HCT116 (cell line): ENCODE measurements around the gene HPCAL4. TPM values are rescaled to one million over a fixed set of nuclear protein-coding genes. Genes with fewer than 3 reads are reported as not detected.

Experiments
- ATAC-seq: fragments of 200-7000 bp; cut with Tn5 transposase; 2 replicates; pipeline ENCODE4 v1.9.1; 2020; ENCODE audit warnings: mild to moderate bottlenecking, moderate library complexity
- BruUV-seq: library from RNA; stranded (reverse); fragments of 400-500 nt; replicated peaks from 2 replicates; lab custom pipeline; 2021; lab: Mats Ljungman, UMichigan
- CTCF ChIA-PET: fragments of 300-600 bp; sonication (Branson Sonifier 250); formaldehyde crosslinking; loops from one replicate; lab custom pipeline; 2021; ENCODE audit warnings: antibody characterized with exemption; lab: Charles Lee
- POLR2A ChIA-PET: fragments of 300-600, 350-600 bp; sonication (Branson Sonifier 250); formaldehyde crosslinking; loops from one replicate; lab custom pipeline; 2021; ENCODE audit warnings: antibody characterized with exemption; lab: Charles Lee
- RAD21 ChIA-PET, 2 experiments: fragments of 300-600 bp; sonication (Branson Sonifier 250); formaldehyde crosslinking; loops; one replicate each; lab custom pipeline; 2023; ENCODE audit warnings: low total read pairs in 2 of 2; ENCODE audit not compliant: uncharacterized antibody in 2 of 2, unreplicated experiment in 2 of 2, low non-redundant PET in 1 of 2; lab: Charles Lee
- DNase-seq: peaks from one replicate; pipeline ENCODE4 v3.0.0-alpha.2; 2010; ENCODE audit warnings: low read depth, low spot score
- H2AFZ ChIP-seq: fragments of 200-600 bp; shearing (Covaris generic), sonication (generic); 2 replicates; pipeline ENCODE4 v1.6.1; 2017; ENCODE audit warnings: low read depth, mixed run types, mixed read lengths, antibody characterized with exemption, low read length; ENCODE audit not compliant: poor library complexity, severe bottlenecking
- H3K27ac ChIP-seq: 2 replicates; pipeline ENCODE4 v1.5.1; 2012; ENCODE audit warnings: low read depth, low read length
- H3K27me3 ChIP-seq: fragments of 200-600 bp; sonication (generic); 2 replicates; pipeline ENCODE4 v1.6.1; 2016; ENCODE audit warnings: mixed run types, low read length, mixed read lengths; ENCODE audit not compliant: insufficient read depth
- H3K36me3 ChIP-seq, 2 experiments: fragments of 200-500 bp in 1 of 2; fragments of 200-600 bp in 1 of 2; sonication (Bioruptor generic) in 1 of 2; sonication (generic) in 1 of 2; 2 replicates each; pipeline versions ENCODE4 v1.5.1 to v1.6.1; 2014 to 2016; ENCODE audit warnings: low read length in 2 of 2, inconsistent platforms in 1 of 2, mixed read lengths in 1 of 2, mixed run types in 1 of 2; ENCODE audit not compliant: insufficient read depth in 2 of 2, control insufficient read depth in 1 of 2
- H3K4me1 ChIP-seq, 2 experiments: fragments of 200-600 bp in 1 of 2; sonication (generic) in 1 of 2; 2 replicates each; pipeline versions ENCODE4 v1.5.1 to v1.6.1; 2012 to 2017; ENCODE audit warnings: low read length in 2 of 2, inconsistent platforms in 1 of 2, mild to moderate bottlenecking in 1 of 2, mixed read lengths in 1 of 2, mixed run types in 1 of 2, moderate library complexity in 1 of 2; ENCODE audit not compliant: insufficient read depth in 2 of 2, control insufficient read depth in 1 of 2
- H3K4me2 ChIP-seq: fragments of 200-600 bp; sonication (generic); 2 replicates; pipeline ENCODE4 v1.6.1; 2017; ENCODE audit warnings: mixed run types, low read length, mixed read lengths
- H3K4me3 ChIP-seq, 2 experiments: fragments of 200-600 bp in 1 of 2; sonication (generic) in 1 of 2; replicated peaks in 1 of 2; 2 replicates each; pipeline ENCODE4 v1.5.1; 2011 to 2016; ENCODE audit warnings: low read length in 2 of 2, control low read depth in 1 of 2, low read depth in 1 of 2, mild to moderate bottlenecking in 1 of 2, mixed read lengths in 1 of 2, mixed run types in 1 of 2
- H3K79me2 ChIP-seq: fragments of 200-600 bp; sonication (generic); 2 replicates; pipeline ENCODE4 v1.6.1; 2017; ENCODE audit warnings: mild to moderate bottlenecking, mixed run types, low read length, moderate library complexity, mixed read lengths; ENCODE audit not compliant: insufficient read depth
- H3K9ac ChIP-seq: fragments of 200-600 bp; sonication (generic); 2 replicates; pipeline ENCODE4 v1.6.1; 2016; ENCODE audit warnings: low read length, mixed read lengths
- H3K9me2 ChIP-seq: fragments of 200-600 bp; sonication (generic), shearing (Covaris generic); 2 replicates; pipeline ENCODE4 v1.6.1; 2017; ENCODE audit warnings: mixed run types, mild to moderate bottlenecking, moderate library complexity; ENCODE audit not compliant: insufficient read depth
- H3K9me3 ChIP-seq, 2 experiments: fragments of 200-500 bp in 1 of 2; fragments of 200-600 bp in 1 of 2; sonication (Bioruptor generic) in 1 of 2; sonication (generic) in 1 of 2; 2 replicates each; pipeline ENCODE4 v1.6.1; 2014 to 2017; ENCODE audit warnings: low read length in 2 of 2, mixed read lengths in 2 of 2, inconsistent platforms in 1 of 2, low read depth in 1 of 2, mild to moderate bottlenecking in 1 of 2, mixed run types in 1 of 2, moderate library complexity in 1 of 2; ENCODE audit not compliant: control insufficient read depth in 1 of 2, insufficient read depth in 1 of 2
- H4K20me1 ChIP-seq: fragments of 200-600 bp; sonication (generic), shearing (Covaris generic); 2 replicates; pipeline ENCODE4 v1.6.1; 2017; ENCODE audit warnings: mixed run types, mild to moderate bottlenecking, moderate library complexity; ENCODE audit not compliant: insufficient read depth
- CBX3 ChIP-seq: IDR thresholded peaks from 2 replicates; pipeline ENCODE4 v1.6.1; 2012; ENCODE audit warnings: low read depth
- CEBPB ChIP-seq: IDR thresholded peaks from 2 replicates; pipeline ENCODE4 v1.6.1; 2012; ENCODE audit warnings: low read depth
- EZH2phosphoT487 ChIP-seq: fragments of 200-600 bp; IDR thresholded peaks from 2 replicates; pipeline ENCODE4 v1.6.1; 2018; ENCODE audit warnings: antibody characterized with exemption, borderline replicate concordance
- JUND ChIP-seq: IDR thresholded peaks from 2 replicates; pipeline ENCODE4 v1.6.1; 2012
- POLR2A ChIP-seq: IDR thresholded peaks from 2 replicates; pipeline ENCODE4 v1.7.0; 2011; ENCODE audit warnings: borderline replicate concordance; ENCODE audit not compliant: insufficient read depth, insufficient read length; ENCODE audit errors: extremely low read depth
- SIN3A ChIP-seq: IDR thresholded peaks from 2 replicates; pipeline ENCODE4 v1.6.1; 2012; ENCODE audit warnings: low read depth
- SP1 ChIP-seq: IDR thresholded peaks from 2 replicates; pipeline ENCODE4 v1.6.1; 2012; ENCODE audit warnings: low read depth
- YY1 ChIP-seq: IDR thresholded peaks from 2 replicates; pipeline ENCODE4 v1.6.1; 2011; ENCODE audit warnings: low read length, low read depth, moderate library complexity, mild to moderate bottlenecking; ENCODE audit not compliant: insufficient replicate concordance; ENCODE audit errors: extremely low read depth
- ZFX ChIP-seq: fragments of 450-650 bp; IDR thresholded peaks from 2 replicates; pipeline ENCODE4 v1.6.1; 2017
- intact Hi-C: fragments of 100-400 bp; cut with micrococcal nuclease; formaldehyde crosslinking; loops from 2 replicates; pipeline ENCODE4 v1.10.0; 2022
- total RNA-seq: library from RNA; stranded (reverse); gene quantifications from one replicate; pipeline ENCODE4 v1.2.1, GENCODE V29; 2021; ENCODE audit not compliant: unreplicated experiment
- TF ChIP-seq, protein P1 (sequence below): IDR thresholded peaks from 2 replicates; pipeline ENCODE4 v1.6.1; 2012
- TF ChIP-seq, protein P2 (sequence below): IDR thresholded peaks from 2 replicates; pipeline ENCODE4 v1.6.1; 2011; ENCODE audit warnings: mild to moderate bottlenecking, low read length, moderate library complexity; ENCODE audit not compliant: insufficient replicate concordance; ENCODE audit errors: extremely low read depth

Gene HPCAL4
- total RNA-seq, 1 experiment from 2014 or later = 5.2 TPM

- ChIA-PET CTCF (interaction anchor here (5.6 kb wide), 1 partner anchor 12 kb away, joined by 38 read pairs; no protein-coding TSS in a partner anchor), RAD21 (no interaction called here), POLR2A (no interaction called here)
- no peaks in the 10 kb centered on the region for H4K20me1 ChIP-seq
- no peak overlapping the region for H3K4me2 ChIP-seq
- BruUV-seq = no TSS peak
- no peaks in the 10 kb centered on the region for H3K36me3 ChIP-seq
- H3K9me2 ChIP-seq = no peaks in the 10 kb centered on the region
- no peaks in the 10 kb centered on the region for H3K9me3 ChIP-seq
- no peaks in the 10 kb centered on the region for H3K27me3 ChIP-seq
- no peak for TF ChIP-seq SP1
- no peak for TF ChIP-seq CBX3
- TF ChIP-seq EZH2phosphoT487 = no peak
- TF ChIP-seq POLR2A = no peak
- TF ChIP-seq, protein P1, sequence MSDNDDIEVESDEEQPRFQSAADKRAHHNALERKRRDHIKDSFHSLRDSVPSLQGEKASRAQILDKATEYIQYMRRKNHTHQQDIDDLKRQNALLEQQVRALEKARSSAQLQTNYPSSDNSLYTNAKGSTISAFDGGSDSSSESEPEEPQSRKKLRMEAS = no peak
- no peak for TF ChIP-seq SIN3A
- TF ChIP-seq YY1 = no peak
- TF ChIP-seq, protein P2, sequence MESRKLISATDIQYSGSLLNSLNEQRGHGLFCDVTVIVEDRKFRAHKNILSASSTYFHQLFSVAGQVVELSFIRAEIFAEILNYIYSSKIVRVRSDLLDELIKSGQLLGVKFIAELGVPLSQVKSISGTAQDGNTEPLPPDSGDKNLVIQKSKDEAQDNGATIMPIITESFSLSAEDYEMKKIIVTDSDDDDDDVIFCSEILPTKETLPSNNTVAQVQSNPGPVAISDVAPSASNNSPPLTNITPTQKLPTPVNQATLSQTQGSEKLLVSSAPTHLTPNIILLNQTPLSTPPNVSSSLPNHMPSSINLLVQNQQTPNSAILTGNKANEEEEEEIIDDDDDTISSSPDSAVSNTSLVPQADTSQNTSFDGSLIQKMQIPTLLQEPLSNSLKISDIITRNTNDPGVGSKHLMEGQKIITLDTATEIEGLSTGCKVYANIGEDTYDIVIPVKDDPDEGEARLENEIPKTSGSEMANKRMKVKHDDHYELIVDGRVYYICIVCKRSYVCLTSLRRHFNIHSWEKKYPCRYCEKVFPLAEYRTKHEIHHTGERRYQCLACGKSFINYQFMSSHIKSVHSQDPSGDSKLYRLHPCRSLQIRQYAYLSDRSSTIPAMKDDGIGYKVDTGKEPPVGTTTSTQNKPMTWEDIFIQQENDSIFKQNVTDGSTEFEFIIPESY = no peak
- TF ChIP-seq ZFX = no peak
- TF ChIP-seq JUND = no peak
- TF ChIP-seq CEBPB = no peak
- H3K4me3 ChIP-seq = no peak overlapping the region
- DNase-seq = no peak
- intact Hi-C loops = no loop called here
- H2AFZ ChIP-seq = no peak overlapping the region
- no peaks in the 10 kb centered on the region for H3K4me1 ChIP-seq
- no peak overlapping the region for H3K27ac ChIP-seq
- no peak overlapping the region for H3K9ac ChIP-seq
- ATAC-seq = no peak
- no peaks in the 10 kb centered on the region for H3K79me2 ChIP-seq
Observed at GRCh38 chr1:39668894-39669293, 22.3 kb downstream of the HPCAL4 start.
